Suprapubic skin (tissue), 4 donors: ENCODE data around the gene PAFAH2. TPM values are rescaled to one million over a fixed set of nuclear protein-coding genes. Genes with fewer than 3 reads are reported as not detected.

ENCODE experiments used
- DNase-seq, 2 donors: peaks; one replicate each; pipeline ENCODE4 v3.0.0-alpha.2; 2019; ENCODE audit warnings: low spot score in 2 of 2
- H3K27ac ChIP-seq: fragments of 200-600 bp; sonication (generic); one replicate; pipeline ENCODE4 v1.5.1; 2019
- H3K27me3 ChIP-seq: fragments of 200-600 bp; sonication (generic); one replicate; pipeline ENCODE4 v1.5.1; 2019
- H3K36me3 ChIP-seq: fragments of 200-600 bp; sonication (generic); one replicate; pipeline ENCODE4 v1.5.1; 2019
- H3K4me1 ChIP-seq: fragments of 200-600 bp; sonication (generic); one replicate; pipeline ENCODE4 v1.5.1; 2019
- H3K4me3 ChIP-seq: fragments of 200-600 bp; sonication (generic); one replicate; pipeline ENCODE4 v1.5.1; 2019; ENCODE audit warnings: mild to moderate bottlenecking
- H3K9me3 ChIP-seq: fragments of 200-600 bp; sonication (generic); one replicate; pipeline ENCODE4 v1.5.1; 2019
- CTCF ChIP-seq, 2 donors: fragments of 200-600 bp in 1 of 2; fragments of 450-650 bp in 1 of 2; sonication (generic) in 1 of 2; IDR thresholded peaks; one replicate each; pipeline ENCODE4 v1.5.1; 2016 to 2019; ENCODE audit warnings: antibody characterized with exemption in 2 of 2, mild to moderate bottlenecking in 1 of 2, moderate library complexity in 1 of 2
- EP300 ChIP-seq: sonication (generic); formaldehyde crosslinking; IDR thresholded peaks from one replicate; pipeline ENCODE4 v1.6.1; 2017; ENCODE audit warnings: antibody characterized with exemption
- POLR2A ChIP-seq, 2 donors: fragments of 450-650 bp; IDR thresholded peaks; one replicate each; pipeline ENCODE4 v1.6.1; 2017; ENCODE audit warnings: antibody characterized with exemption in 2 of 2, mild to moderate bottlenecking in 2 of 2, moderate library complexity in 2 of 2
- POLR2AphosphoS5 ChIP-seq, 3 donors: sonication (generic); formaldehyde crosslinking; IDR thresholded peaks; one replicate each; pipeline ENCODE4 v1.6.1; 2017; ENCODE audit warnings: antibody characterized with exemption in 3 of 3
- WGBS: methylation state at CpG from one replicate; pipeline ENCODE4 v1.1.5; 2018; 5-methylcytosine and 5-hydroxymethylcytosine counted together
- total RNA-seq, 4 donors: library from RNA; depleted of rRNA; stranded (reverse); fragments of >200 nt; gene quantifications; one replicate each; pipeline ENCODE4 v1.1.0, GENCODE V29; 2016

PAFAH2 gene
- total RNA-seq, 4 donors from 2014 or later = 16.6 to 31.3 (median 20.0) TPM

- Histone ChIP-seq H3K4me1 (peaks cover 17% of the 10 kb centered on the region), H3K27me3 (peaks cover 21% of the 10 kb centered on the region), H3K9me3 (no peaks in the 10 kb centered on the region), H3K27ac (no peak overlapping the region), H3K36me3 (no peaks in the 10 kb centered on the region), H3K4me3 (no peak overlapping the region)
- 83% methylated on average over 1 of the region's 6 CpGs for WGBS
- DNase-seq = no peak
- no peak for TF ChIP-seq POLR2A (IDR thresholded peaks at IDR 0.05)
Observed at GRCh38 chr1:26038904-26039303, 41.0 kb upstream of the PAFAH2 start.

GRCh38 chr1:26038477-26038876 lies 40.6 kb upstream of the PAFAH2 start:
- no peaks in the 10 kb centered on the region for H3K36me3 ChIP-seq
- no peaks in the 10 kb centered on the region for H3K9me3 ChIP-seq
- H3K27ac ChIP-seq = no peak overlapping the region
- no peak overlapping the region for H3K4me3 ChIP-seq
- peaks cover 17% of the 10 kb centered on the region for H3K27me3 ChIP-seq
- peaks cover 17% of the 10 kb centered on the region for H3K4me1 ChIP-seq
- no peak for DNase-seq
- 81% methylated on average over 6 of the region's 6 CpGs for WGBS
- TF ChIP-seq POLR2AphosphoS5 (IDR thresholded peaks at IDR 0.05) (no peak), CTCF (IDR thresholded peaks at IDR 0.05) (no peak), POLR2A (IDR thresholded peaks at IDR 0.05) (no peak), EP300 (no peak)

GRCh38 chr1:26037904-26038303 lies 40.0 kb upstream of the PAFAH2 start:
- WGBS = 59% methylated on average over 3 of the region's 6 CpGs
- Histone ChIP-seq H3K4me3 (no peak overlapping the region), H3K27ac (no peak overlapping the region), H3K4me1 (peaks cover 17% of the 10 kb centered on the region), H3K9me3 (no peaks in the 10 kb centered on the region), H3K36me3 (no peaks in the 10 kb centered on the region), H3K27me3 (peaks cover 12% of the 10 kb centered on the region)
- DNase-seq = no peak
- TF ChIP-seq CTCF (IDR thresholded peaks at IDR 0.05) (no peak), POLR2A (IDR thresholded peaks at IDR 0.05) (no peak)

GRCh38 chr1:26036756-26037281 lies 39.0 kb upstream of the PAFAH2 start:
- peaks cover 17% of the 10 kb centered on the region for H3K4me1 ChIP-seq
- DNase-seq = no peak
- 68% methylated on average over 11 of the region's 11 CpGs for WGBS
- H3K27ac ChIP-seq = no peak overlapping the region
- no peak overlapping the region for H3K4me3 ChIP-seq
- no peaks in the 10 kb centered on the region for H3K9me3 ChIP-seq
- TF ChIP-seq CTCF (IDR thresholded peaks at IDR 0.05) (no peak), EP300 (no peak), POLR2AphosphoS5 (IDR thresholded peaks at IDR 0.05) (no peak), POLR2A (IDR thresholded peaks at IDR 0.05) (no peak)
- H3K36me3 ChIP-seq = no peaks in the 10 kb centered on the region
- H3K27me3 ChIP-seq = peaks cover 3% of the 10 kb centered on the region

GRCh38 chr1:26035959-26036755 lies 38.3 kb upstream of the PAFAH2 start:
- peak overlapping the region; percentile 85 for H3K27ac ChIP-seq
- 5% methylated on average over 35 of the region's 39 CpGs for WGBS
- no peak for TF ChIP-seq EP300
- no peak for TF ChIP-seq POLR2A (IDR thresholded peaks at IDR 0.05)
- peak in 1 of 3 donors; percentile 31 for TF ChIP-seq POLR2AphosphoS5 (IDR thresholded peaks at IDR 0.05)
- TF ChIP-seq CTCF (IDR thresholded peaks at IDR 0.05) = peak; percentile 99 to 100
- peaks cover 3% of the 10 kb centered on the region for H3K27me3 ChIP-seq
- H3K9me3 ChIP-seq = no peaks in the 10 kb centered on the region
- peak; percentile 88 to 91 for DNase-seq
- H3K4me3 ChIP-seq = peak overlapping the region; percentile 88
- no peaks in the 10 kb centered on the region for H3K36me3 ChIP-seq
- H3K4me1 ChIP-seq = peaks cover 17% of the 10 kb centered on the region
